ENCODE data around the gene MIS12. TPM values are rescaled to one million over a fixed set of nuclear protein-coding genes. Genes with fewer than 3 reads are reported as not detected.

MIS12 gene
- total and polyA plus RNA-seq, 2 donors (not counting 1 experiment from before 2014, with no cell fraction given) = 20.9 to 41.1 TPM

DNA sequence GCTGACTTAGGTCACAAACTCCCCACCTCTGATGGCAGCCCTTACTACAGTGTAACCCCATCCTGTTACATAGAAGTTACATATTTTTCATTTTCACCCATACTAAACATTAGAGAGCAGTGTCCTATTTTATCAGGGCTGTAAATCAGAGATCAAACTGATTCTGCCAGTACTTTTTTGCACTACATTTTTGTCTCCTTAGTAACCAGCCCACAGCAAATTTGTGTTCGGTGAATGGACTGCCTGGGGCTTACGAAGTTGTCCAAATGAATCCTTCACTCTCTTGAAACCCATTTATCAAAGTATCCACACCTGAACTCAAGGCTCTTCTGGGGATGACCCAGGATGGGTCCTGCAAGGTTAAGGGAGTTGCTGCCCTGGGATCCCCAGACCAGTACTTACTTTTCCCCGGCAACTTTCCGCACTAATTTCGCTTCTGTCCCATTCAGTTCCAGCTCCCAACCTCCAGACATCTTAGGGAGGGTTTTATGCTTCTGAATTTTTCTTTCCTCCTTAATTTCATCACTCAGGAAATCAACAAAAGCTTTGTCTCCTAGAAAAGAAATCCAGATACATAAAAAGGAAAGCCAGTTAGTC, 48.5 kb upstream of the MIS12 start:
- peak overlapping the region; percentile 47 for H3K27ac Mint-ChIP-seq
- POLR2A ChIA-PET = interaction anchor here (0.6 to 1.9 kb wide), 2 partner anchors 18 to 243 kb away, joined by 4 to 11 read pairs; partner anchors contain the start of genes NUP88 and RPAIN
- no peaks in the 10 kb centered on the region for H3K9me3 Mint-ChIP-seq (ENCODE audit: insufficient read depth)
- CTCF ChIA-PET = interaction anchor here (0.6 to 1.2 kb wide), 3 partner anchors 14 to 1294 kb away, joined by 3 to 5 read pairs (median 4); no protein-coding TSS in a partner anchor
- DNase-seq (no peak), ATAC-seq (ENCODE audit: low read depth) (no peak)
- peak overlapping the region; percentile 81 for H3K4me2 ChIP-seq (replicated peaks; ENCODE audit: low read depth, low read length, poor library complexity, severe bottlenecking)
- no peaks in the 10 kb centered on the region for H3K27me3 Mint-ChIP-seq
- H4K20me1 ChIP-seq (ENCODE audit: control insufficient read depth, insufficient read depth, low read length, poor library complexity, severe bottlenecking) = peaks cover 16% of the 10 kb centered on the region
- WGBS (ENCODE audit: insufficient coverage) = 100% methylated on average over 2 of the region's 5 CpGs
- intact Hi-C loops (cut with micrococcal nuclease) = no loop called here
- H3K27me3 ChIP-seq (replicated peaks in 1 of 4; ENCODE audit: control extremely low read depth in 1 of 4, control insufficient read depth in 3 of 4, insufficient read depth in 4 of 4, low read length in 3 of 4) = no peaks in the 10 kb centered on the region
- H3K9ac ChIP-seq (ENCODE audit: low read length) = peak overlapping the region; percentile 74
- no peak for TF ChIP-seq EZH2 (IDR thresholded peaks at IDR 0.05; ENCODE audit: borderline replicate concordance, insufficient read depth, low read depth, low read length, poor library complexity, severe bottlenecking)
- TF ChIP-seq, protein P1, sequence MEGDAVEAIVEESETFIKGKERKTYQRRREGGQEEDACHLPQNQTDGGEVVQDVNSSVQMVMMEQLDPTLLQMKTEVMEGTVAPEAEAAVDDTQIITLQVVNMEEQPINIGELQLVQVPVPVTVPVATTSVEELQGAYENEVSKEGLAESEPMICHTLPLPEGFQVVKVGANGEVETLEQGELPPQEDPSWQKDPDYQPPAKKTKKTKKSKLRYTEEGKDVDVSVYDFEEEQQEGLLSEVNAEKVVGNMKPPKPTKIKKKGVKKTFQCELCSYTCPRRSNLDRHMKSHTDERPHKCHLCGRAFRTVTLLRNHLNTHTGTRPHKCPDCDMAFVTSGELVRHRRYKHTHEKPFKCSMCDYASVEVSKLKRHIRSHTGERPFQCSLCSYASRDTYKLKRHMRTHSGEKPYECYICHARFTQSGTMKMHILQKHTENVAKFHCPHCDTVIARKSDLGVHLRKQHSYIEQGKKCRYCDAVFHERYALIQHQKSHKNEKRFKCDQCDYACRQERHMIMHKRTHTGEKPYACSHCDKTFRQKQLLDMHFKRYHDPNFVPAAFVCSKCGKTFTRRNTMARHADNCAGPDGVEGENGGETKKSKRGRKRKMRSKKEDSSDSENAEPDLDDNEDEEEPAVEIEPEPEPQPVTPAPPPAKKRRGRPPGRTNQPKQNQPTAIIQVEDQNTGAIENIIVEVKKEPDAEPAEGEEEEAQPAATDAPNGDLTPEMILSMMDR (IDR thresholded peaks at IDR 0.05) = no peak
- H3K4me1 Mint-ChIP-seq = peaks cover 31% of the 10 kb centered on the region
- peak overlapping the region; percentile 93 for H2AFZ ChIP-seq (ENCODE audit: insufficient read depth, low read depth, low read length, poor library complexity, severe bottlenecking)
- peak overlapping the region in 1 of 2 donors; percentile 70 for H3K27ac ChIP-seq (ENCODE audit: low read length in 2 of 2)
- no peaks in the 10 kb centered on the region for H3K9me3 ChIP-seq (ENCODE audit: control extremely low read depth in 1 of 3, control insufficient read depth in 2 of 3, insufficient read depth in 1 of 3, low read length in 2 of 3)
- peak overlapping the region; percentile 79 for H3K4me3 Mint-ChIP-seq
- peaks cover 49% of the 10 kb centered on the region for H3K79me2 ChIP-seq (ENCODE audit: control insufficient read depth, insufficient read depth, low read length)
- H3K36me3 ChIP-seq (replicated peaks in 1 of 2; ENCODE audit: control extremely low read depth in 1 of 2, control insufficient read depth in 1 of 2, extremely low read depth in 1 of 2, insufficient read depth in 2 of 2, low read length in 1 of 2) = peaks cover 3 to 39% of the 10 kb centered on the region in 2 experiments
- peak overlapping the region; percentile 52 to 74 (median 67) for H3K4me3 ChIP-seq (ENCODE audit: control extremely low read depth in 1 of 5, extremely low read depth in 1 of 5, insufficient read depth in 1 of 5, low read depth in 2 of 5, low read length in 4 of 5)
- peaks cover 14 to 26% of the 10 kb centered on the region in 2 donors for H3K4me1 ChIP-seq (ENCODE audit: control insufficient read depth in 2 of 2, insufficient read depth in 2 of 2, low read length in 2 of 2)

Measured in B cell (primary cell).